GM12878 (cell line): ENCODE results near the gene ANGEL2. TPM values are rescaled to one million over a fixed set of nuclear protein-coding genes. Genes with fewer than 3 reads are reported as not detected.

Experiments
- ATF7 ChIP-seq: fragments of 450-650 bp; IDR thresholded peaks from 2 replicates; pipeline ENCODE4 v1.6.1; 2016; ENCODE audit warnings: low read depth, mild to moderate bottlenecking
- CBFB ChIP-seq: IDR thresholded peaks from 2 replicates; pipeline ENCODE4 v1.6.1; 2016; ENCODE audit warnings: antibody characterized with exemption, low read depth
- CHD4 ChIP-seq: fragments of 200-600 bp; sonication (generic); IDR thresholded peaks from 2 replicates; pipeline ENCODE4 v1.6.1; 2016; ENCODE audit warnings: mild to moderate bottlenecking
- HDAC6 ChIP-seq: fragments of 200-600 bp; sonication (generic); IDR thresholded peaks from one replicate; pipeline ENCODE4 v1.8.0; 2017; ENCODE audit warnings: antibody characterized with exemption; ENCODE audit not compliant: unreplicated experiment
- IKZF2 ChIP-seq, 2 experiments: fragments of 450-650 bp; IDR thresholded peaks; 2 replicates each; pipeline ENCODE4 v1.6.1; 2017; ENCODE audit warnings: mild to moderate bottlenecking in 2 of 2, moderate library complexity in 2 of 2
- MEF2B ChIP-seq: fragments of 450-650 bp; IDR thresholded peaks from 2 replicates; pipeline ENCODE4 v1.6.1; 2018; ENCODE audit warnings: mild to moderate bottlenecking, moderate library complexity; ENCODE audit not compliant: partially characterized antibody, poor library complexity, severe bottlenecking
- NBN ChIP-seq: fragments of 450-650 bp; IDR thresholded peaks from 2 replicates; pipeline ENCODE4 v1.6.1; 2016
- NR2F1 ChIP-seq: fragments of 450-650 bp; conservative IDR thresholded peaks from 2 replicates; pipeline ENCODE4 v1.6.1; 2017; ENCODE audit warnings: mild to moderate bottlenecking
- POLR2A ChIP-seq: IDR thresholded peaks from 2 replicates; pipeline ENCODE4 v1.6.1; 2011; ENCODE audit warnings: low read depth, mild to moderate bottlenecking, low read length
- polyA plus RNA-seq, 11 experiments: library from polyadenylated mRNA; depleted of rRNA in 4 of 11; unstranded in 6 of 11; stranded (reverse) in 5 of 11; fragments of >200 nt; fragmentation: Nextera tagmentation in 4 of 11; fragmentation: Illumina TruSeq in 1 of 11; extraction: Ambion mirVana in 4 of 11; extraction: Trizol in 1 of 11; gene quantifications; 1 replicate in 1 of 11; 2 replicates in 10 of 11; pipeline versions ENCODE4 v1.2.1 to v1.2.3, GENCODE V29; 2011 to 2016; ENCODE audit warnings: inconsistent platforms in 2 of 11, missing spikeins in 2 of 11, low read depth in 1 of 11
- total RNA-seq, 4 experiments: library from RNA; depleted of rRNA in 3 of 4; stranded (reverse); fragments of >200 nt in 3 of 4; fragmentation: Illumina TruSeq in 1 of 4; extraction: Trizol in 1 of 4; gene quantifications; 2 replicates each; pipeline versions ENCODE4 v1.2.1 to v1.2.3, GENCODE V29; 2013 to 2021
- TF ChIP-seq, protein P1 (sequence below): fragments of 450-650 bp; IDR thresholded peaks from 2 replicates; pipeline ENCODE4 v1.6.1; 2017; ENCODE audit warnings: borderline replicate concordance

ANGEL2 gene
- total and polyA plus RNA-seq, 10 of the 15 experiments (the other 5 are each of a cell fraction or from before 2014, with no cell fraction given), result 6.3 to 53.9 (median 30.7) TPM

DNA sequence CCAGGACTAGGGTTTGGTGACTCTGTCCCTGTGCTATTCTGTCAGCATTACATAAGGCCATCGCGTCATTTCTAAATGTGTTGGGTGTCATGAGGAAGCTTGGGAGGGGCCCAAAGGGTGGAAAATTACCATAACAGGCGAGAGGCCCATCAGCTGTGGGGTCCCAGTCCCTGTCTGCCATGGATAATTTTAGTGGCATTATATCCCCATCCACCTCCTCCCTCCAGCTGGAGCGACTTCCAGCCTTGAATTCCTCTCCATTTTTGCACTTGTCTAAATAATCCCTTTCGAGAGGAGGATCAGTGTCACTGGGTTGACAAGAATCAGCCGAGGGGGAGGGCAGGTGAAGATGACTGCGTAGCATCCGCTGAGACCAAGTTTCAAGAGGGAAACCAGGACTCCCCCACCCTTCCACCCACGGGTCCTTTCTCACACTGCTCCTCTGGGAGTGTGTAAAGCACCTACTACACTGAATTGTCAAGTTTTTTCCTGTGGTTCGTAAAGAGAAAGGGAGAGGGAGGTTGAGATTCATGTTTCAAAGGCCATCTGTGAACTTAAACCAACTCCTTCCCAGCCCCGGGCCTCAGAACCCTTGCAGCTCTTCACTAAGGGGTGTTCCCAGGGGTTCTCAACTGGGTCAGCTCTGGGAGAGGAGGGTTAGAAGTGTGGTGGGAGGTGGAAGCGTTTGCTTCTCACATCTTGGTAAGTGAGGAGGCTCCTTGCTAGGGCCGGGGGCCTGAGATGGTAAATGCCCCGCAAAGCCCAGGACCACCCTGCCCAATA is 36.1 kb downstream of the ANGEL2 start (continued):
- TF ChIP-seq, protein P1, sequence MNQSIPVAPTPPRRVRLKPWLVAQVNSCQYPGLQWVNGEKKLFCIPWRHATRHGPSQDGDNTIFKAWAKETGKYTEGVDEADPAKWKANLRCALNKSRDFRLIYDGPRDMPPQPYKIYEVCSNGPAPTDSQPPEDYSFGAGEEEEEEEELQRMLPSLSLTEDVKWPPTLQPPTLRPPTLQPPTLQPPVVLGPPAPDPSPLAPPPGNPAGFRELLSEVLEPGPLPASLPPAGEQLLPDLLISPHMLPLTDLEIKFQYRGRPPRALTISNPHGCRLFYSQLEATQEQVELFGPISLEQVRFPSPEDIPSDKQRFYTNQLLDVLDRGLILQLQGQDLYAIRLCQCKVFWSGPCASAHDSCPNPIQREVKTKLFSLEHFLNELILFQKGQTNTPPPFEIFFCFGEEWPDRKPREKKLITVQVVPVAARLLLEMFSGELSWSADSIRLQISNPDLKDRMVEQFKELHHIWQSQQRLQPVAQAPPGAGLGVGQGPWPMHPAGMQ, result no peak
- TF ChIP-seq POLR2A (peak; percentile 51), MEF2B (peak; percentile 99), IKZF2 (IDR thresholded peaks at IDR 0.05) (peak; percentile 84 to 90), NBN (peak; percentile 84), CBFB (peak; percentile 74), CHD4 (no peak), HDAC6 (no peak), NR2F1 (peak; percentile 24; the same call in 1 of the 2 replicates), ATF7 (peak; percentile 89)
